ENCODE measurements around the gene SLC12A4.

- TF ChIP-seq POLR2AphosphoS5 (IDR thresholded peaks at IDR 0.05; ENCODE audit: low read depth): no peak
- TF ChIP-seq GABPA (IDR thresholded peaks at IDR 0.05; ENCODE audit: low read depth): no peak
Observed at GRCh38 chr16:67954421-67955196, 13.8 kb downstream of the SLC12A4 start.

Measured in HL-60 (cell line).